Caco-2 (cell line): ENCODE results near the gene LNPEP. TPM values are rescaled to one million over a fixed set of nuclear protein-coding genes. Genes with fewer than 3 reads are reported as not detected.

Source experiments
- BruUV-seq: library from RNA; stranded (reverse); fragments of 400-500 nt; replicated peaks from 2 replicates; lab custom pipeline; 2021; lab: Mats Ljungman, UMichigan
- CTCF ChIA-PET: fragments of 300-600 bp; sonication (Branson Sonifier 250); formaldehyde crosslinking; loops from one replicate; lab custom pipeline; 2022; ENCODE audit warnings: antibody characterized with exemption; lab: Charles Lee
- POLR2A ChIA-PET: fragments of 300-600 bp; sonication (Branson Sonifier 250); formaldehyde crosslinking; loops from one replicate; lab custom pipeline; 2022; ENCODE audit warnings: antibody characterized with exemption; lab: Charles Lee
- DNase-seq, 2 experiments: peaks; one replicate each; pipeline versions ENCODE4 v3.0.0 to v3.0.0-alpha.2; 2020 to 2022
- H3K27me3 ChIP-seq: replicated peaks from 2 replicates; pipeline ENCODE4 v1.6.0; 2011; ENCODE audit warnings: low read length; ENCODE audit not compliant: control insufficient read depth, insufficient read depth
- H3K36me3 ChIP-seq: 2 replicates; pipeline ENCODE4 v1.5.1; 2011; ENCODE audit warnings: low read length; ENCODE audit not compliant: control insufficient read depth, insufficient read depth
- H3K4me1 ChIP-seq: fragments of 250-450 bp; sonication (Bioruptor Pico); 2 replicates; pipeline ENCODE4 v1.5.1; 2020; ENCODE audit warnings: mild to moderate bottlenecking
- H3K4me3 ChIP-seq: 2 replicates; pipeline ENCODE4 v1.5.1; 2011; ENCODE audit warnings: low read depth, mild to moderate bottlenecking, control low read depth, low read length
- H3K9me3 ChIP-seq: fragments of 250-450 bp; sonication (Bioruptor Pico); 2 replicates; pipeline ENCODE4 v1.5.1; 2020; ENCODE audit warnings: mild to moderate bottlenecking, moderate library complexity
- H3K27ac Mint-ChIP-seq: one replicate; pipeline ENCODE4 v1.8.0; 2022; ENCODE audit warnings: mixed read lengths; ENCODE audit not compliant: unreplicated experiment
- H3K27me3 Mint-ChIP-seq: one replicate; pipeline ENCODE4 v1.8.0; 2022; ENCODE audit warnings: mixed read lengths; ENCODE audit not compliant: insufficient read depth, unreplicated experiment
- H3K36me3 Mint-ChIP-seq: one replicate; pipeline ENCODE4 v1.8.0; 2022; ENCODE audit warnings: mild to moderate bottlenecking, mixed read lengths; ENCODE audit not compliant: insufficient read depth, unreplicated experiment
- H3K4me1 Mint-ChIP-seq: one replicate; pipeline ENCODE4 v1.8.0; 2022; ENCODE audit warnings: low read depth, mixed read lengths; ENCODE audit not compliant: unreplicated experiment
- H3K4me3 Mint-ChIP-seq: one replicate; pipeline ENCODE4 v1.8.0; 2022; ENCODE audit warnings: mild to moderate bottlenecking, moderate library complexity, mixed read lengths; ENCODE audit not compliant: unreplicated experiment
- H3K9me3 Mint-ChIP-seq: one replicate; pipeline ENCODE4 v1.8.0; 2022; ENCODE audit warnings: mixed read lengths; ENCODE audit not compliant: unreplicated experiment
- CTCF ChIP-seq, 2 experiments: fragments of 200-600 bp in 1 of 2; IDR thresholded peaks; 1 replicate in 1 of 2; 2 replicates in 1 of 2; pipeline versions ENCODE4 v1.5.1 to v1.8.0; 2011 to 2022; ENCODE audit warnings: antibody characterized with exemption in 1 of 2, control low read depth in 1 of 2, inconsistent platforms in 1 of 2, low read depth in 1 of 2, low read length in 1 of 2, mild to moderate bottlenecking in 1 of 2, moderate library complexity in 1 of 2; ENCODE audit not compliant: insufficient read depth in 1 of 2, severe bottlenecking in 1 of 2, unreplicated experiment in 1 of 2
- intact Hi-C: fragments of 100-400 bp; cut with micrococcal nuclease; formaldehyde crosslinking; loops from one replicate; pipeline ENCODE4 v1.10.0; 2022; ENCODE audit not compliant: unreplicated experiment
- total RNA-seq: library from RNA; stranded (reverse); gene quantifications from 2 replicates; pipeline ENCODE4 v1.2.3, GENCODE V29; 2022

Gene LNPEP
- total RNA-seq, 1 experiment from 2014 or later = 21.4 TPM

GRCh38 chr5:97044052-97044451, 108.2 kb downstream of the LNPEP start:
- no peaks in the 10 kb centered on the region for H3K9me3 ChIP-seq
- peak overlapping the region; percentile 90 for H3K27ac Mint-ChIP-seq
- DNase-seq = peak; percentile 62 to 67
- BruUV-seq = no TSS peak
- H3K27me3 ChIP-seq = no peaks in the 10 kb centered on the region
- H3K36me3 ChIP-seq = peaks cover 1% of the 10 kb centered on the region; the same call in 1 of the 2 replicates
- no peaks in the 10 kb centered on the region for H3K27me3 Mint-ChIP-seq
- peaks cover 37% of the 10 kb centered on the region for H3K4me1 Mint-ChIP-seq
- no peaks in the 10 kb centered on the region for H3K36me3 Mint-ChIP-seq
- CTCF ChIA-PET = interaction anchor here (0.6 to 4.9 kb wide), 9 partner anchors 11 to 187 kb away, joined by 3 to 35 read pairs (median 5); partner anchors contain the start of gene LIX1
- POLR2A ChIA-PET = no interaction called here
- H3K9me3 Mint-ChIP-seq = no peaks in the 10 kb centered on the region
- no peak overlapping the region for H3K4me3 Mint-ChIP-seq
- peak; percentile 38 to 60 for TF ChIP-seq CTCF (IDR thresholded peaks at IDR 0.05; ENCODE audit: insufficient read depth in 1 of 2, low read depth in 1 of 2, low read length in 1 of 2, severe bottlenecking in 1 of 2, unreplicated experiment in 1 of 2)
- H3K4me3 ChIP-seq = no peak overlapping the region
- intact Hi-C loops = loop anchor here (1.0 to 5.0 kb wide), 4 partner anchors 33 to 118 kb away; partner anchors contain the start of gene LIX1
- peaks cover 28% of the 10 kb centered on the region for H3K4me1 ChIP-seq

- POLR2A ChIA-PET = no interaction called here
- H3K27me3 Mint-ChIP-seq = no peaks in the 10 kb centered on the region
- no peak overlapping the region for H3K27ac Mint-ChIP-seq
- no peaks in the 10 kb centered on the region for H3K9me3 Mint-ChIP-seq
- no peak for TF ChIP-seq CTCF (IDR thresholded peaks at IDR 0.05; ENCODE audit: insufficient read depth in 1 of 2, low read depth in 1 of 2, low read length in 1 of 2, severe bottlenecking in 1 of 2, unreplicated experiment in 1 of 2)
- H3K4me3 ChIP-seq = no peak overlapping the region
- no peaks in the 10 kb centered on the region for H3K36me3 Mint-ChIP-seq
- no peak overlapping the region for H3K4me3 Mint-ChIP-seq
- peaks cover 1% of the 10 kb centered on the region; the same call in 1 of the 2 replicates for H3K36me3 ChIP-seq
- peaks cover 25% of the 10 kb centered on the region for H3K4me1 ChIP-seq
- no peaks in the 10 kb centered on the region for H3K9me3 ChIP-seq
- CTCF ChIA-PET = interaction anchor here (4.9 kb wide), 1 partner anchor 96 kb away, joined by 35 read pairs; the partner anchor contains the start of gene LIX1
- DNase-seq = no peak
- BruUV-seq = no TSS peak
- no peaks in the 10 kb centered on the region for H3K27me3 ChIP-seq
- intact Hi-C loops = no loop called here
- H3K4me1 Mint-ChIP-seq = peaks cover 37% of the 10 kb centered on the region
Measured at GRCh38 chr5:97046270-97046982, 110.5 kb downstream of the LNPEP start.

- TF ChIP-seq CTCF (IDR thresholded peaks at IDR 0.05; ENCODE audit: insufficient read depth in 1 of 2, low read depth in 1 of 2, low read length in 1 of 2, severe bottlenecking in 1 of 2, unreplicated experiment in 1 of 2) = no peak
- no TSS peak for BruUV-seq
- intact Hi-C loops = no loop called here
- ChIA-PET CTCF (interaction anchor here (4.9 kb wide), 1 partner anchor 96 kb away, joined by 35 read pairs; the partner anchor contains the start of gene LIX1), POLR2A (no interaction called here)
- Histone ChIP-seq H3K4me1 (peaks cover 25% of the 10 kb centered on the region), H3K9me3 (no peaks in the 10 kb centered on the region), H3K4me3 (no peak overlapping the region), H3K27me3 (no peaks in the 10 kb centered on the region), H3K36me3 (no peaks in the 10 kb centered on the region; the same call in 1 of the 2 replicates)
- DNase-seq = no peak
- Mint-ChIP-seq H3K27ac (no peak overlapping the region), H3K9me3 (peaks cover 3% of the 10 kb centered on the region), H3K27me3 (no peaks in the 10 kb centered on the region), H3K4me1 (peaks cover 35% of the 10 kb centered on the region), H3K4me3 (no peak overlapping the region), H3K36me3 (no peaks in the 10 kb centered on the region)
Measured at GRCh38 chr5:97047076-97047475, 111.2 kb downstream of the LNPEP start.
